Mammary epithelial cell (primary cell): ENCODE data around the gene BEX3.

Experiments
- EZH2 ChIP-seq: IDR thresholded peaks from 2 replicates; pipeline ENCODE4 v1.6.1; 2012; ENCODE audit warnings: low read length, inconsistent platforms, borderline replicate concordance
- TF ChIP-seq, protein P1 (sequence below), 2 donors: IDR thresholded peaks in 1 of 2; conservative IDR thresholded peaks in 1 of 2; 2 replicates each; pipeline ENCODE4 v1.5.1; 2011 to 2012; ENCODE audit warnings: inconsistent platforms in 2 of 2, low read length in 2 of 2, mild to moderate bottlenecking in 2 of 2, control low read depth in 1 of 2, low read depth in 1 of 2; ENCODE audit not compliant: insufficient read depth in 1 of 2; ENCODE audit errors: extremely low read depth in 1 of 2

DNA sequence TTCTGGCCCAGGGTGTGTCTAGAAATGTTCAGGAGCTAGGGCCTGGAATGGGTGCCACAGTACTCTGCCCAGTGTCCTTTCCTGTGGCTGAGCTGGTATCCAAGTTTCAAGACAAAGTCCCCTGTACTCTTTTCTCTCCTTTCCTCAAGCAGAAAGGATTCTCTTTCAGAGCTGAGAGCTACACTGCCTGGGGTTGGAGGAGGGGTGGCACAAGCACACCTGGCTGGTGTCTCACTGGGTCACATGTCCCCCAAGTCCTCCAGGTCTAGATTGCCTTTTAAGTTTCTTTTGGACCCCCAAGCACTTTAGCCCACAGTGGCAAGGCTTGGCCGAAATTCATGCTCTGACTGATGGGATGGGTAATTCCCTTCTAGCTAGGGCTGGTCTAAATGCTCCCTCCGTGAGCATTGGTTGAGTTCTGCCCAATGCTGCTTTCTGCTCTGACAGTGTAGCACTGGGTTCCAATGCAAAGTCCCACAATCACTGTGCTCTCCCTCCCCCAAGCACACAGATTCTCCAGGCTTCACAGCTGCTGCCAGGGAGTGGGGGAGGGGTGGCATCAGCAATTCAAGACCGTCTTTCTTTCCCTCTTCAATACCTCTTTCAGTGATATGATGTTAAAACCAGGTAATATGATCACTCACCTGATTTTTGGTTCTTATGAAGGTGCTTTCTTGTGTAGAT lies 47.8 kb downstream of the BEX3 start:
- TF ChIP-seq, protein P1, sequence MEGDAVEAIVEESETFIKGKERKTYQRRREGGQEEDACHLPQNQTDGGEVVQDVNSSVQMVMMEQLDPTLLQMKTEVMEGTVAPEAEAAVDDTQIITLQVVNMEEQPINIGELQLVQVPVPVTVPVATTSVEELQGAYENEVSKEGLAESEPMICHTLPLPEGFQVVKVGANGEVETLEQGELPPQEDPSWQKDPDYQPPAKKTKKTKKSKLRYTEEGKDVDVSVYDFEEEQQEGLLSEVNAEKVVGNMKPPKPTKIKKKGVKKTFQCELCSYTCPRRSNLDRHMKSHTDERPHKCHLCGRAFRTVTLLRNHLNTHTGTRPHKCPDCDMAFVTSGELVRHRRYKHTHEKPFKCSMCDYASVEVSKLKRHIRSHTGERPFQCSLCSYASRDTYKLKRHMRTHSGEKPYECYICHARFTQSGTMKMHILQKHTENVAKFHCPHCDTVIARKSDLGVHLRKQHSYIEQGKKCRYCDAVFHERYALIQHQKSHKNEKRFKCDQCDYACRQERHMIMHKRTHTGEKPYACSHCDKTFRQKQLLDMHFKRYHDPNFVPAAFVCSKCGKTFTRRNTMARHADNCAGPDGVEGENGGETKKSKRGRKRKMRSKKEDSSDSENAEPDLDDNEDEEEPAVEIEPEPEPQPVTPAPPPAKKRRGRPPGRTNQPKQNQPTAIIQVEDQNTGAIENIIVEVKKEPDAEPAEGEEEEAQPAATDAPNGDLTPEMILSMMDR (conservative IDR thresholded peaks at IDR 0.05 in 1 of 2, IDR thresholded peaks at IDR 0.05 in 1 of 2; ENCODE audit: extremely low read depth in 1 of 2, insufficient read depth in 1 of 2, low read depth in 1 of 2, low read length in 2 of 2) = no peak
- TF ChIP-seq EZH2 = no peak
